PC-3 (cell line): Measurements from ENCODE around the gene LY86.

Experiments used
- EZH2 ChIP-seq: fragments of 300-600 bp; sonication (generic); IDR thresholded peaks from one replicate; pipeline ENCODE4 v1.6.1; 2017; ENCODE audit warnings: antibody characterized with exemption, mild to moderate bottlenecking, low read length; ENCODE audit not compliant: unreplicated experiment
- EZH2phosphoT487 ChIP-seq: fragments of 300-600 bp; sonication (generic); IDR thresholded peaks from 2 replicates; pipeline ENCODE4 v1.6.1; 2018; ENCODE audit warnings: mild to moderate bottlenecking, antibody characterized with exemption, low read length, borderline replicate concordance
- TF ChIP-seq, protein P1 (sequence below): fragments of 300-600 bp; sonication (generic); conservative IDR thresholded peaks from 2 replicates; pipeline ENCODE4 v1.5.1; 2017; ENCODE audit warnings: antibody characterized with exemption, low read depth, mild to moderate bottlenecking, low read length

DNA sequence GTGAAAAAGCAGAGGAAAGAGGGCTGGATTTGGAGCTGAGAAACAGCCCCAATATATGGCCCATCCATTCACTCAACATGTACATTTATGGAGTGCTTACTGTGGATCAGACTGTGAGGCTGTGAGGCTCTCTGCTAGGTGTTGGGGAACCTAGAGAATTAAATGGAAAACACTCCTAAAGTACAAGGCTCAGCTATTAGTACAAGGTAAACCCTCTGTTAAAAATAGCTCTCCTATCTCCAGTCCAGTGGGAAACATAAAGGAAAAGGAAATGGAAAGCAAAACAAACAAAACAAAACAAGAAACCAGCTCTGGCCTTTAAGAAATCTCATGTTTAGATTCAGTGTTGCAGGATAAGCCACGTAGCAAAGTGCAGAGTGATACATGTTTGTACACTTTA, 35.0 kb downstream of the LY86 start:
- TF ChIP-seq, protein P1, sequence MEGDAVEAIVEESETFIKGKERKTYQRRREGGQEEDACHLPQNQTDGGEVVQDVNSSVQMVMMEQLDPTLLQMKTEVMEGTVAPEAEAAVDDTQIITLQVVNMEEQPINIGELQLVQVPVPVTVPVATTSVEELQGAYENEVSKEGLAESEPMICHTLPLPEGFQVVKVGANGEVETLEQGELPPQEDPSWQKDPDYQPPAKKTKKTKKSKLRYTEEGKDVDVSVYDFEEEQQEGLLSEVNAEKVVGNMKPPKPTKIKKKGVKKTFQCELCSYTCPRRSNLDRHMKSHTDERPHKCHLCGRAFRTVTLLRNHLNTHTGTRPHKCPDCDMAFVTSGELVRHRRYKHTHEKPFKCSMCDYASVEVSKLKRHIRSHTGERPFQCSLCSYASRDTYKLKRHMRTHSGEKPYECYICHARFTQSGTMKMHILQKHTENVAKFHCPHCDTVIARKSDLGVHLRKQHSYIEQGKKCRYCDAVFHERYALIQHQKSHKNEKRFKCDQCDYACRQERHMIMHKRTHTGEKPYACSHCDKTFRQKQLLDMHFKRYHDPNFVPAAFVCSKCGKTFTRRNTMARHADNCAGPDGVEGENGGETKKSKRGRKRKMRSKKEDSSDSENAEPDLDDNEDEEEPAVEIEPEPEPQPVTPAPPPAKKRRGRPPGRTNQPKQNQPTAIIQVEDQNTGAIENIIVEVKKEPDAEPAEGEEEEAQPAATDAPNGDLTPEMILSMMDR = no peak
- TF ChIP-seq EZH2 (no peak), EZH2phosphoT487 (no peak)
